Inferior parietal cortex (tissue), 1 donor: Measurements from ENCODE around the gene MAPKAPK5.
"Not testable (repeated sequence)": the region's sequence is repeated elsewhere in the genome, so short reads cannot be mapped to it uniquely, and the experiment has no call there.

Experiments used
- DNase-seq: peaks from one replicate; pipeline ENCODE4 v3.0.0-alpha.2; 2016; ENCODE audit errors: extremely low spot score

MAPKAPK5 gene

GRCh38 chr12:111841750-111842555 lies at the start of gene MAPKAPK5:
TSS of gene MAPKAPK5 (plus strand) at chr12:111842228. CDS start at chr12:111842734, 506 bp downstream.
- peak; percentile 96 for DNase-seq

- no peak for DNase-seq
Measured at GRCh38 chr12:111792856-111793235, 49.2 kb upstream of the MAPKAPK5 start.

DNA sequence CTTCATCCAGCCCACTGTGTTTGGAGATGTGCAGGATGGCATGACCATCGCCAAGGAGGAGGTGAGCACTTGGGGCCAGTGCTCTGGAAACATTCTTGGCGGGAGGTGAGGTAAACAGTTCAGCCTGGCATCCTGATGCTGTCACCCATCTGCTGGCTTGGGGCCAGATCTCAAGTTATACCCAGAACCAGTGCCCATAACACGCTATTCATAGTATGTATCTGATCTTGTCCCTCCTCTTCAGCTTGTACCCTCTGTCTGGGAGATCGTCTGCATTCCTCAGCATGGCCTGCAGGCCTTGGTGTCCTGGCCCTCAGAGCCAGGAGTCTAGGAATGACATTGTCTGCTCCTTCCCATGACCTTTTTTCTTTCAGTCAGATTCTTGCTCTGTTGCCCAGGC lies 43.8 kb upstream of the MAPKAPK5 start:
- DNase-seq = no peak

GRCh38 chr12:111799758-111800157 lies 42.3 kb upstream of the MAPKAPK5 start:
- DNase-seq = no peak

DNA sequence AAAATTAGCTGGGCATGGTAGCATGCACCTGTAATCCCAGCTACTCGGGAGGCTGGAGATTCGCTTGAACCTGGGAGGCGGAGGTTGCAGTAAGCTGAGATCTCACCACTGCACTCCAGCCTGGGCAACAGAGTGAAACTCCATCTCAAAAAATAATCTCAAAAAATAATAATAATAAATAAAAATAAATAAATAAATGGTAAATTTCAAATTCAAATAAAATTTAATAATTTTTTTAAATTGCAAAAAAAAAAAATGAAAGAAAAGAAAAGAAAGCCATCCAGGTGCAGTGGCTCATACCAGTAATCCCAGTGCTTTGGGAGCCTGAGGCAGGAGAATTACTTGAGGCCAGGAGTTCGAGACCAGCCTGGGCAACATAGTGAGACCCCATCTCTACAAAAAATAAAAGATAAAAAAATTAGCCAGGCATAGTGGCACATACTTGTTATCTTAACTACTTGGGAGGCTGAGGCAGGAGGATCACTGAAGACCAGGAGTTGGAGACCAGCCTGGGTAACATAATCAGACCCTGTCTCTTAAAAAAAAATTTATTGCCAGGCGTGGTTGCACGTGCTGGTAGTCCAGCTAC lies 38.9 kb upstream of the MAPKAPK5 start:
- no peak for DNase-seq

- DNase-seq = no peak
Measured at GRCh38 chr12:111803851-111804250, 38.2 kb upstream of the MAPKAPK5 start.

GRCh38 chr12:111806304-111806703 lies 35.7 kb upstream of the MAPKAPK5 start:
- DNase-seq = no peak

GRCh38 chr12:111807232-111807631 lies 34.8 kb upstream of the MAPKAPK5 start:
- no peak for DNase-seq

GRCh38 chr12:111812881-111813741 lies 28.9 kb upstream of the MAPKAPK5 start:
- DNase-seq = peak; percentile 90

GRCh38 chr12:111816065-111816615 lies 25.9 kb upstream of the MAPKAPK5 start:
- no peak for DNase-seq

DNA sequence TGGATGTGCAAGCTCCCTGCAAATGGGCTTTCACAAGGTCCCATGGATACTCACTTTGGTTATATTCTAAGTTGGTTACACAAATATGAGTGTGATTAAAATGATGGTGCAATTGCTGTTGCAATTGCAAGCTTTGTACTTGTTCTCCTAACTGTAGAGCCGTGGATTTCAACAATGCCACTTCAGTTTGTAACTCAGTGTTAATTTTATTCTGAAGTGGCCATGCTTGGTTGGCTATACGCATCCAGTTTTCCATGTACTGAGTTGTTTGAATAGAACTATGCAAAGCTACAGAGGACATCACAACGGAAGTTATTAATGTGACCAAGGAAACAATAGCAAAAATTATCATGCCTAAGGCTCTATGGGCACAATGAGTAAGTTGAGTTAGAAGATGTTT lies 25.1 kb upstream of the MAPKAPK5 start:
- DNase-seq = not testable (repeated sequence)

GRCh38 chr12:111818340-111818739 lies 23.7 kb upstream of the MAPKAPK5 start:
- DNase-seq = no peak

DNA sequence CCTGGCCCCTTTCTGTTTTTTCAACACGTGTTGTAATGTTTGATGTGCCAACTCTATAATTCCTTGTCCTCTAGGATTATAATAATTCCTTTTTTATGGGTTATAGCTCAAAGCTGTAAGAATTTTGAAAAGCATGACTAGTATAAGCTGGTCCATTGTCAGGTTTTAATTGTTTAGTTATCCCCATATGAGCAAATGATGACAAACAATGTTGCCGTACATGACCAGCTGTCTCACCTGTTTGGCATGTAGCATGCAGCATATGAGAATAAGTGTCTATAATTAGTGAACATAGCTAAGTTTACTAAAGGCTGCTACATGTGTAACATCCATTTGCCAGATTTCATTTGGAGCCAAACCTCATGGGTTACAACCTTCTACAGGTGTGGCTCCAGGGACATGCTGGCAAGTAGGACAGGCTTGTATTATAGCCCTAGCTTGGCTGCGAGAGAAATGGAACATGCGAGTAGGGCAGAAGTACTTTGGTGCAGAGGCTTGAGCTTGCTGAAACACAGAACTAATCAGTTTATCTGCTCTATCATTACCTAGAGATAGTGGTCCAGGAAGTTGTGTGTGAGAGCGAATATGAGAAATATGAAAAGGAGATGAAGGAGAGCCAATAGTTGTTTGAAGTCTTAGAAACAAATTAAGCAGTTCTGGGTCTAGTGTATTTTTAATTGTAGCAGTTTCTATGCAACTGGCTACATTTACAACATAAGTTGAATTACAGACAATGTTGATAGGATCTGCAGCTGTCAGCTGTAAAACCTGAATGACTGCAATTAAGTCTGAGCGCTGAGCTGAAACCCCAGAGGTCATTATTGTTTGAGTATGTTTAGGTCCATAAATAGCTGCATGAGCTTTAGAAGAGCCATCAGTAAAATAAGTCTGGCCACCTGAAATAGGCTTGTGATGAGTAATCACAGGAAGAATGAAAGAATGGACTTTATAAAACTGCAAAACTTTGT lies 22.6 kb upstream of the MAPKAPK5 start:
- no peak for DNase-seq

- DNase-seq = not testable (repeated sequence)
Measured at GRCh38 chr12:111820828-111821227, 21.2 kb upstream of the MAPKAPK5 start.

DNA sequence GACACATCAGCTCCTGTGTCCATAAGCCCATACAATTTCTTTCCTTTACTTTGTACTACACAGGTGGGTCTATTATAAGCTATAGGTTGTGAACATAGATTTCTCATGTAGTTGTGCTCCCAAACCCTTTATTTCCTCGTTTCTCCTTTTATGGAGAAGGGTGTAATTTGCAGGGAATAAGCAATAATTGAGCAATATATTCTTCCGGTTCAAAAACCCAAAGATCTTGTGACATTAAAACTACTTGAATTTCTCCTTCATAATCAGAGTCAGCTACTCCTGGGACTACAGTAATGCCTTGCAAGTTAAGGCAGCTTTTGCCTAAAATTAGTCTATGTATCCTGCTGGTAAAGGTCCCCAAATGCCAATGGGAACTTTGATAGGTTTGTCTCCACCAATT lies 19.1 kb upstream of the MAPKAPK5 start:
- DNase-seq = no peak

DNA sequence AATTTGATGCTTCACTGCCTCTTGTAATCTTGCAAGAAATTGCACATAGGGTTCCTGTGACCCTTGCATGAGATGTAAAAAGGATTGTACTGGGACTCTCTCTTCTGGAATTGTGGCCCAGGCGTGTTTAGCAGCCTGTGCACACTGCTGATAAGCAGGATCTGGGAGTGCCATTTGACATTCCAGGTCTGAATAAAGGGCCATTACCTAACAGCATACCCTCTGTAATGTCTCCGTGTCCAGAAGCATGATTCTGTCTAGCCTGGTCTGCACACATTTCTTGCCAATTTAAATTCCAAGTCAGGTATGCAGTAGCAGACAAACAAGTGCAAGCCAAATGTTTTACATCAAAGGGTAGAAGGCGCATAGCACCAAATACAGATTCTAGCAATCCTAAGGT lies 18.1 kb upstream of the MAPKAPK5 start:
- DNase-seq = no peak

DNA sequence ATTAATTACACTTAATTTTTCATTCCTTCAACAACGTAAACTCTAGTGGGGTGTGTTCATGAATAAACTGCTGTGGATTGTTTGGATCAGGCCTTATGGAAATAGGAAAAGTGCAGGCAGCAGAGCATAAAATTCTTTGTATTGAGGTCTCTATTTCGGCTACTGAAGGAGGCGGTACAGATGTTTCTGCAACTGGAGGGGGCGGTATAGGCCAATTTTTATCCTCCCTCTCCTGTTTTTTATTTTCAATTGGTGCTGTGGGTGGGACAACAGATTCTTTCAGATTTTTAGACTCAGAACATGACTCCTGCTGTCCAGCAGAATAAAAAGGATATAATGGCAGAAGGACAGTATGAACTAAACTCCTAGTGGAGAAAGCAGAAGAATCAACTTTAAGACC lies 17.7 kb upstream of the MAPKAPK5 start:
- not testable (repeated sequence) for DNase-seq

- DNase-seq = no peak
Measured at GRCh38 chr12:111825509-111825908, 16.5 kb upstream of the MAPKAPK5 start.

DNA sequence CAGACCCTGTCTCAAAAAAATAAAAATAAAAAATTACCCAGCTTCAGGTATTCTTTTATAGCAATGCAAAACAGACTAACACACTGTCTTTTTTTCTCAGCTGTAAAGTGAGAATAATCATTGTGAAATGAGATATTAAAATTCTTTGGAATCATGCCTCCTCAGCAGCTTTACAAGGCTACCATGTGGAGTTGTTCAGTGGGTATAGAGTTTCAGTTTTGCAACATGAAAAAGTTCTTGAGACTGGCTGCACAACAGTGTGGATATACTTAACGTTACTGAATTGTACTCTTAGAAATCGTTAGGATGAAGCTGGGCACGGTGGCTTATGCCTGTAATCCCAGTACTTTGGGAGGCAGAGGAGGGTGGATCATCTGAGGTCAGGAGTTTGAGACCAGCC lies 15.7 kb upstream of the MAPKAPK5 start:
- DNase-seq = no peak

- no peak for DNase-seq
Measured at GRCh38 chr12:111826992-111827391, 15.0 kb upstream of the MAPKAPK5 start.

- DNase-seq = no peak
Measured at GRCh38 chr12:111827907-111828306, 14.1 kb upstream of the MAPKAPK5 start.
